ENCODE data around the gene SLC16A9.

- TF ChIP-seq RAD21 (IDR thresholded peaks at IDR 0.05; ENCODE audit: low read depth) (no peak), EP300 (IDR thresholded peaks at IDR 0.05; ENCODE audit: borderline replicate concordance) (no peak), TEAD4 (IDR thresholded peaks at IDR 0.05) (no peak), CEBPB (IDR thresholded peaks at IDR 0.05) (no peak), NFIC (IDR thresholded peaks at IDR 0.05) (no peak), TCF12 (IDR thresholded peaks at IDR 0.05; ENCODE audit: low read depth) (no peak), YY1 (IDR thresholded peaks at IDR 0.05; ENCODE audit: low read depth) (no peak), TAF1 (IDR thresholded peaks at IDR 0.05; ENCODE audit: low read depth) (no peak), REST (IDR thresholded peaks at IDR 0.05; ENCODE audit: low read depth) (no peak), MAX (IDR thresholded peaks at IDR 0.05) (no peak), USF1 (IDR thresholded peaks at IDR 0.05) (no peak), CREB1 (IDR thresholded peaks at IDR 0.05; ENCODE audit: low read depth) (no peak), EGR1 (IDR thresholded peaks at IDR 0.05) (no peak), FOXM1 (IDR thresholded peaks at IDR 0.05; ENCODE audit: borderline replicate concordance, low read depth) (no peak)
These were observed 3.7 kb downstream of the SLC16A9 start for GRCh38 chr10:59705931-59706330.

Measured in Ishikawa (cell line).